HG03457 (cell line): ENCODE data around the gene SAMD3.
"Not testable (repeated sequence)": the region's sequence is repeated elsewhere in the genome, so short reads cannot be mapped to it uniquely, and the experiment has no call there.

Experiments
- ATAC-seq: cut with Tn5 transposase; IDR thresholded peaks from one replicate; pipeline ENCODE4 v1.9.1; 2021; ENCODE audit warnings: moderate number of reproducible peaks; ENCODE audit not compliant: unreplicated experiment

The SAMD3 gene

GRCh38 chr6:130176378-130176777 lies 46.4 kb downstream of the SAMD3 start:
- ATAC-seq = no peak

DNA sequence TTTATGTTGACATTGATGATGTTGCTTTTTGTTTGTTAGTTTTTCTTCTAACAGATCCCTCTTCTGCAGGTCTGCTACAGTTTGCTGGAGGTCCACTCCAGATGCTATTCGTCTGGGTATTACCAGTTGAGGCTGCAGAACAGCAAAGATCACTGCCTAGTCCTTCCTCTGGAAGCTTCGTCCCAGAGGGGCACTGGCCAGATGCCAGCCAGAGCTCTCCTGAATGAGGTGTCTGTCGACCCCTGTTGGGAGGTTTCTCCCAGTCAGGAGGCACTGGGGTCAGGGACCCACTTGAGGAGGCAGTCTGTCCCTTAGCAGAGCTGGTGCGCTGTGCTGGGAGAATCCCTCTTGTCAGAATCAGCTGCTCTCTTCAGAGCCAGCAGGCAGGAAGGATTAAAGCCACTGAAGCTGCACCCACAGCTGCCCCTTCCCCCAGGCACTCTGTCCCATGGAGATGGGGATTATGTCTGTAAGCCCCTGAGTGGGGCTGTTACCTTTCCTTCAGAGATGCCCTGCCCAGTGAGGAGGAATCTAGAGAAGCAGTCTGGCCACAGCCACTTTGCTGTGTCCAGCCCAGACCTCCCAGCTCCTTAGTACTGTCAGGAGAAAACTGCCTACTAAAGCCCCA lies 49.3 kb downstream of the SAMD3 start:
- not testable (repeated sequence) for ATAC-seq

- not testable (repeated sequence) for ATAC-seq
These were observed 52.6 kb downstream of the SAMD3 start for GRCh38 chr6:130170160-130170559.

- ATAC-seq = no peak
These were observed 55.1 kb downstream of the SAMD3 start for GRCh38 chr6:130167655-130168054.

DNA sequence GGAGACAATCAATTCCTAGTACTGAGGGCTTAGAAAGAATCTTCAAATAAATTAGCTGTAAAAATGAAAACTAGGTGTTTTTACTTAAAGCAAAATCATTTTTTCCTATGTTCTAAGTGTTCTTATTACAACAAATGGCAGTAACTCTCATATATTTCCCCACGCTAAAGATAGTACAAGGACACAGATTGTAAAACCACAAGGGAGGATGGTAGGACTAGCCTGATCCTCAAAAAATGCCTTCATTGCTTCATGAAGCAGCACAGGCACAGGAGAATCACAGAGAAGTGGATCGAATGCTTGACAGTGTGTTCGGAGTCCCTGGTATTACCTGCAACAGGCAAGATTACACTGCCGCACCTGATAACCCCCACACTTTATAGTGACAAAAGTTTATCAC lies 58.5 kb downstream of the SAMD3 start:
- no peak for ATAC-seq

DNA sequence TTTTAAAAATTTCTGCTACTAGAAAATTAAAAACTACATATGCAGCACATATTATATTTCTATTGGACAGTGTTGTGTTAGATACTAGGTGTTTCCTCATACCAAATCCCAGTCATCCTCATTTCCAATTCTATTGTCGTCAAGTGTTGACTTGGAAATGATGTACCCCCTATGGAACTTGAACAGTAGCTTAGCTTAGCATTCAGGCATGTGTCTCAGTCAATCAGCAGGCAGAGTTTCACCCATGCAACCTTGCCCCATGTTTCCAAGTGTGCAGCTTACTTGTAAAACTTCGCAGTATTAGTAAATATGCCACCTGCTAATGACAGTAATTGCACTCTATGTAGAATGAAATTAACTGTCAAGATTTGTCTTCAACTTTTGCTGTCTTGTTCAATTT lies 59.5 kb downstream of the SAMD3 start:
- no peak for ATAC-seq

GRCh38 chr6:130162421-130162820 lies 60.3 kb downstream of the SAMD3 start:
- no peak for ATAC-seq

DNA sequence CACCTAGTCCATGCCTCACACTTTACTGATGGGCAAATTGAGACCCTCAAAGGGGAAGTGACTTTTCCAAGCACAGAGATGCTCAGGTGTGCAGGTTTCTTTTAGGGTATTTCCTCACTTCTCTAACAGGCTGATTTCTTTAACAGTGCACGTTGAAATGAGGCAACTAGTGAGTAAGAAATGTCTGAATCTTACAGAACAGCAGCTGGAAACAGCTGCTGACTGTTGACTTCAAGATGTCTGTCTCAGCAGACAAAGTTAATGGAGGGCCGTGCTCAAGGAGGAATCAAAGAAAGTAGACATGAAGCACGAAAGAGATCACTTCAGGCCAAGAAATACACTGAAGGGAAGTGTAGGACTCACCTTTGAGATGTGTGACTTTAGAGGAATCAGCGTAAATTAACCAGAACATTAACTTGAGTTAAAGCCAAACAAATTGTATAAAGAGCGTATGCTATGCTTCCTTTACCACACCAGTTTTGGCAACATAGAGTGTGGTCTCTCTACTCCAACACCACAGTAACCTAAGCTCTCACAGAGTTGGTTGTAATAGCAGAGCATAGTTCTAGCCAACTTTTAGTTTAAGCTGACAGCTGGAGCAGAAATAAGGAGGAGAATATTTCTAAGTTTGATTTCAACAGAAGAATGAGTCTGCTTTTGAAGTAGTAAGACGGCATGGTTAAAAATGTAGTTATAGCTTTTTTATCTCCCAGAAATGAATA lies 60.9 kb downstream of the SAMD3 start:
- no peak for ATAC-seq

DNA sequence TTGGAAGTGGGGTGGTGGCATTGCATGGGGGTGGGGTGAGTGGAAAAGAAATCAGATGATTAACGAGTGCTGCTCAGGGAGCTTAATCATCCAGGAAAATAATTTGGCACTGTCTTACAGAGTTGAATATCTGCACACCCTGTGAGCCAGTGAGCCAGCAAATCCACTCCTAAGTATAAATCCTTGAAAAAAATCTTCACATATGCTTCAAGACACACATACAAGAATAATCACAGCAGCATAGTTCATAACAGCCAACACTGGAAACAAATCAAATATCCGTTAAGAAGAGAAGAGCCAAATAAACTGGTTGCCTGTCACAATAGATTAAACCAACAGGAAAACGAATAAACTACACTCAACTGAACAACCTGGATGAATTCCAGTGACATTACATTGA lies 62.8 kb downstream of the SAMD3 start:
- ATAC-seq = no peak

DNA sequence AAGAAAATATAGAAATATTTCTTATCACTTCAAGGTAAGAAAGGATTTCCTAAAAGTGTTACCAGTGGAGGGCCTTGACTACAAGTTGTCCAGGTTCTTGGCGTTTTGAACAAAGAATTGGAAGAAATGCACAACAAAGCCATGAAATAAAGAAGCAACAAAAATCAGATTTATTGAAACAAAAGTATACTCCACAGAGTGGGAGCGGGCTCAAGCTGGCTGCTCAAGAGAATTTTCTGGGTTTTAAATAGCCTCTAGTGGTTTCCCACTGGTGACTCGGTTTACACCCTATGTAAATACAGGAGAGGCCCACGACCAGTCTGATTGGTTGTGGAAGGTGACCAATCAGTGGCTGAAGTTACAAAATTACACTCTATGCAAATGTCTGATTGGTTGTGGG lies 64.2 kb downstream of the SAMD3 start:
- no peak for ATAC-seq

DNA sequence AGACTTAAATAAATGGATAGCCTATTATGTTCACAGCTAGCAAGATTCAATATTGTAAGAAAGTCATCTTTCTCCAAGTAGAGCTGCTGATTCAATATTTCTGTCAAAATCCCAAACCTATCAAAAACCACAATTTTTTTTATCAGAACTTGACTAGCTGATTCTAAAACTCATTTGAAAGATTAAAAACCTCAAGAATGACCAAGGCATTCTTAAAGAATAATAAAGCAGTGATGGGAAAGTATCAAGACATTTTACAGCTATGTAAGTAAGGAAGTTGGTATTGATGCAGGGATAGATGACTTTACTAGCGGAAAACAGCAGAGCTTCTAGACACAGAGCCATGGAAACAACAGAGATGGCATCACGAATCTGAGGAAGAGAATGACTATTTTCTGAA lies 64.7 kb downstream of the SAMD3 start:
- no peak for ATAC-seq

GRCh38 chr6:130156908-130157307 lies 65.8 kb downstream of the SAMD3 start:
- ATAC-seq = no peak

DNA sequence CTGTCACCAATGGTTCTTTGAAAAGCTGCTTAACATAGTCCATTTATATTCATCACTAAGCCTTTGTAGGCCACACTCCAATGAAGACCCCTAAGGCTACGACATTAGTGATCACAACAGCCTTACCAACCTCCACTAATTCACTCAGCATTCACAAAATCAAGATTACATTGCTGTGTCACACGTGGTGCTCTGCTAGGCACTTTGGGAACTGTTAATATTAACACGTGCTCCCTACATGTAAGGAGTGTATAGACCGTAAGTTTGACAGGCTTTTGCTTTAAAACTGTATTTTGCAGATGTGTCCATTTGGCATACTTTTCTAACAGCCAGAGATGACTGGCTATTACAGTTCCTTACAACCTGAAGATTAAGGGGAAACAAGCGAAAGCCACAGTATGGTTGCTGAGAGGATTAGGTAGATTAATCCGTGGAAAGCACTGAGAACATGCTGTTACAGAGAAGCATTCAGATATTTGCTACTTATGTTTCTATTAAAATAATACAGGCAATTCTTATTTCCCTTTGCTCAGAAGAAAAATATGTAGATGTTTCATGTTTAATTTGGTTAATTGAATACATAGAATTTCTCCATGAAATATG lies 69.7 kb downstream of the SAMD3 start:
- no peak for ATAC-seq

GRCh38 chr6:130150906-130151305 lies 71.8 kb downstream of the SAMD3 start:
- ATAC-seq = no peak

GRCh38 chr6:130149016-130149415 lies 73.7 kb downstream of the SAMD3 start:
- ATAC-seq = not testable (repeated sequence)

DNA sequence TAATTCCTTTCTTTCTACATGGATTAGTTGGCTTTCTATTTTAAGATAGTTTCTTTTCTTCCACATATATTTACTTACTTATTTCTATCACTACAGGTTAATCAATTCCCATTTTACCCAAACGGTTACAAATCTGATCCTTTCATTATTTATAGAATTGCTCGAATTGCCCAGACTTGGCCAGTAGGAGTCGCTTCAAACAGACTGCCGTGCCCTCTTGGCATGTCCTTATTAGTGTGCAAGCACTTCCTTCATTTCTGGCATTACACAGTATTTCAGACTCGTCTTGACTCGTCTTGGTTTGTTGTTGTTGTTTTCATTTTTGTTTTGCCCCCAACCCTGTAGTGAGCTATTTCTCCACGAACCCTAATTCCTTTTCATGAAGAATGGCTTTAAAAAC lies 74.6 kb downstream of the SAMD3 start:
- ATAC-seq = no peak

DNA sequence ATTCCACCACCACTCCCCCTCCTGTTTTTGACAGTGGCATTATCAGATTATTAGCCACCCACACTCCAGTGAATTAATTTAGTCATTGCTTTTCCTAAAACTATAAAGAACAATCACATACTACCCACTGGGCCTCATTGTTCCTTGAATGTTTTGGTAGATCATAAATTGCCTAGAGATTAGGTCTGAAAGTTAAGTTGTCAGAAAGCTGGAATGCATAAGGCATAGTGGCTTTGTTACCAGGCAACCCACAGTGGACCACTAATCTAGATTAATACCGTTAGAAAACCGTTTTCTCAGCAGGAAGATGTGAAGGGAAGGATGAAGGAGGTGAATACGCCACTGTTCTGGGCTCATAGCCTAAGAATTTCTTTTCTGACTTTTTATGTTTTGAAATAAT lies 75.6 kb downstream of the SAMD3 start:
- no peak for ATAC-seq

GRCh38 chr6:130143709-130144108 lies 79.0 kb downstream of the SAMD3 start:
- no peak for ATAC-seq

- no peak for ATAC-seq
These were observed 82.7 kb downstream of the SAMD3 start for GRCh38 chr6:130140084-130140483.

- ATAC-seq = no peak
These were observed 83.9 kb downstream of the SAMD3 start for GRCh38 chr6:130138909-130139242.

GRCh38 chr6:130138116-130138908 lies 84.4 kb downstream of the SAMD3 start:
- no peak for ATAC-seq

DNA sequence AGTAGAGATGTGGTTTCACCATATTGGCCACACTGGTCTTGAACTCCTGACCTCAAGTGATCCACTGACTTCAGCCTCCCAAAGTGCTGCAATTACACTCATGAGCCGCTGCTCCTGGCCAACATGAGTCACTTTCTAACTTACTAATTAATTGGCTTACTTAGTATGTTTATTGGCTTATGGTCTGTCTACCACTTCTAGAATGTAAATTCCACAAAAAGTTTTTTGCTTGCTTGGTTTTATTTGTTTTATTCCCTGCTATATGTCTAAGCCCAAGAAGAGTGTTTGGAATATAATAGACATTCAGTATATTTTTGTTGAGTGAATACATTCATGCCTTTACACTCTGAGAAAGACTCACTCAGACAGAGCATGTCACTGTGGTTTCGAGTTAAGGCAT lies 86.0 kb downstream of the SAMD3 start:
- ATAC-seq = no peak
